Left ventricle myocardium inferior (tissue), 1 donor: ENCODE results near the gene DCC. TPM values are rescaled to one million over a fixed set of nuclear protein-coding genes. Genes with fewer than 3 reads are reported as not detected.
"Not testable (repeated sequence)": the region's sequence is repeated elsewhere in the genome, so short reads cannot be mapped to it uniquely, and the experiment has no call there.

Experiments
- DNase-seq: peaks from one replicate; pipeline ENCODE4 v3.0.0-alpha.2; 2020
- H3K27ac ChIP-seq: fragments of 200-600 bp; replicated peaks from 2 replicates; pipeline ENCODE4 v1.8.0; 2021
- H3K27me3 ChIP-seq: fragments of 200-600 bp; 2 replicates; pipeline ENCODE4 v1.8.0; 2021; ENCODE audit warnings: low read depth
- H3K36me3 ChIP-seq: fragments of 200-600 bp; 2 replicates; pipeline ENCODE4 v1.8.0; 2021
- H3K4me1 ChIP-seq: fragments of 200-600 bp; 2 replicates; pipeline ENCODE4 v1.8.0; 2021
- H3K4me3 ChIP-seq: fragments of 200-600 bp; 2 replicates; pipeline ENCODE4 v1.8.0; 2021; ENCODE audit warnings: mild to moderate bottlenecking, moderate library complexity
- H3K9me3 ChIP-seq: fragments of 200-600 bp; replicated peaks from 2 replicates; pipeline ENCODE4 v1.8.0; 2021
- intact Hi-C: fragments of 100-400 bp; cut with micrococcal nuclease; formaldehyde crosslinking; loops from one replicate; pipeline ENCODE4 v1.11.0; 2022
- total RNA-seq: library from RNA; stranded (reverse); fragmentation: NEBNext Ultra II Directional; extraction: Animal tissue kit (Norgen Biotek cat#: 25700); gene quantifications from one replicate; pipeline ENCODE4 v1.2.1, GENCODE V29; 2021
- TF ChIP-seq, protein P1 (sequence below): fragments of 200-600 bp; IDR thresholded peaks from 2 replicates; pipeline ENCODE4 v1.8.0; 2021; ENCODE audit warnings: antibody characterized with exemption, mild to moderate bottlenecking, borderline replicate concordance
- donor health status: DM: no; HTN: yes; CAD: no; lungs with severe emphysema.

Gene DCC
- total RNA-seq, 1 donor from 2014 or later = not detected

DNA sequence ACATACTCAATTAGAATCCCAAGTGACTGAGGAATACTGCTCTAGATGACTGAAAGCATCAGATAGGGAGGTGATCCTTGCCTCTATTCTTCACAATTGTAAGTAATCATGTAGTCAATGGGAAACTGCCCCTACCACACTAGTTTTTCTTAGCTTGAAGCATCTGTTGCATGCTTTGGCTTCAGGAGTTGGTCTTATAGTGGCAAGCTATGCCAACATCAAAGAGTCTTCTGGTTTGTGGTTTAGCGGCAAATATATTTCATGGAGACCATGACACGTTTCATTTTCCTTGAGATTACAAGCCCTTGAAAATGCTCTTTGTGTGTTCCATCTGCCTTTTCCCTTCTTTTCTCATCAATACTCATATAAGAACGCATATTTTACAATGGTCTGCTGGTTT lies 12.9 kb downstream of the DCC start:
- Histone ChIP-seq H3K27ac (no peak overlapping the region), H3K4me1 (no peaks in the 10 kb centered on the region), H3K9me3 (no peaks in the 10 kb centered on the region), H3K4me3 (no peak overlapping the region), H3K27me3 (peaks cover 7% of the 10 kb centered on the region), H3K36me3 (no peaks in the 10 kb centered on the region)
- DNase-seq = no peak
- TF ChIP-seq, protein P1, sequence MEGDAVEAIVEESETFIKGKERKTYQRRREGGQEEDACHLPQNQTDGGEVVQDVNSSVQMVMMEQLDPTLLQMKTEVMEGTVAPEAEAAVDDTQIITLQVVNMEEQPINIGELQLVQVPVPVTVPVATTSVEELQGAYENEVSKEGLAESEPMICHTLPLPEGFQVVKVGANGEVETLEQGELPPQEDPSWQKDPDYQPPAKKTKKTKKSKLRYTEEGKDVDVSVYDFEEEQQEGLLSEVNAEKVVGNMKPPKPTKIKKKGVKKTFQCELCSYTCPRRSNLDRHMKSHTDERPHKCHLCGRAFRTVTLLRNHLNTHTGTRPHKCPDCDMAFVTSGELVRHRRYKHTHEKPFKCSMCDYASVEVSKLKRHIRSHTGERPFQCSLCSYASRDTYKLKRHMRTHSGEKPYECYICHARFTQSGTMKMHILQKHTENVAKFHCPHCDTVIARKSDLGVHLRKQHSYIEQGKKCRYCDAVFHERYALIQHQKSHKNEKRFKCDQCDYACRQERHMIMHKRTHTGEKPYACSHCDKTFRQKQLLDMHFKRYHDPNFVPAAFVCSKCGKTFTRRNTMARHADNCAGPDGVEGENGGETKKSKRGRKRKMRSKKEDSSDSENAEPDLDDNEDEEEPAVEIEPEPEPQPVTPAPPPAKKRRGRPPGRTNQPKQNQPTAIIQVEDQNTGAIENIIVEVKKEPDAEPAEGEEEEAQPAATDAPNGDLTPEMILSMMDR = no peak
- intact Hi-C loops = no loop called here

DNA sequence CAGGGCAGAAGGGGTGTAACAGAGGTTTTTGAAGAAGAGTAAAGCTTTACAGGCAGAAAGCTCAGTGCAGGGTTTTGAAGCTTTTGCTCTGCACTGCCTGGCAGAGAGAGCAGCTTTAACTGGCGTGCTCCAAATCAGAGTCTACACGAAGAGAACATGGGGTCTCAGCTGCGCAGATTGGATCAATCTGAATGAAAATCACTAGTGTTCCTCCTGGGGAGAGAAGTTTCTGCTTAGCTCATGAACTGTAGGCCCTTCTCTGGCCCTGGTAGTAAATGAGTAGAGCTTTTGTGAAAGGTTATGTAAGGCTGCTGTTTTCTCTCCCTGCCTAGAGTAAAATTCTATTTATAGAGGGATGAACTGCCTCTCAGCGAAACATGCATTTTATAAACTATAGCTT lies 13.6 kb downstream of the DCC start:
- no peaks in the 10 kb centered on the region for H3K9me3 ChIP-seq
- DNase-seq = no peak
- TF ChIP-seq, protein P1 = no peak
- intact Hi-C loops = no loop called here
- H3K4me1 ChIP-seq = no peaks in the 10 kb centered on the region
- peaks cover 2% of the 10 kb centered on the region for H3K27me3 ChIP-seq
- H3K4me3 ChIP-seq = no peak overlapping the region
- no peak overlapping the region for H3K27ac ChIP-seq
- no peaks in the 10 kb centered on the region for H3K36me3 ChIP-seq

DNA sequence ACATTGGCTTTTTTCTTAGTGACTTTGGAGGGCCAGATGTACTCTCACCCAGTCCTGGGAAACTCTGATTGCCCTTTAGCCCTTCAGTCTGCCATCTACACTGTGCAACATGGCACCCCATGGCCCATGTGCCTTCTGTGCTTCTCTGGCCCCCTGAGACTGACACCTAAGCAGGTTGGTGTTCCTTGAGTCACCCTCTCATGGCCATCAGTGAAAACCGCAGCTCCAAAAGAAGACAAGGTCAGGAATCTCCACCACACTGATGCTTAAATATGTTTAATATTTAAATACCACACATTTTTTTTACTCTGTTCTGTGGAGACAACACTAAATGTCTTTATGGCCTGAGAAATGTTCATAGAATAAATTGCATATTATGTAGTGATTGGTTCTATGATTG lies 23.9 kb downstream of the DCC start:
- DNase-seq = no peak
- H3K4me1 ChIP-seq = no peaks in the 10 kb centered on the region
- H3K36me3 ChIP-seq = no peaks in the 10 kb centered on the region
- intact Hi-C loops = no loop called here
- TF ChIP-seq, protein P1 = no peak
- no peak overlapping the region for H3K27ac ChIP-seq
- no peaks in the 10 kb centered on the region for H3K27me3 ChIP-seq
- no peak overlapping the region for H3K4me3 ChIP-seq
- H3K9me3 ChIP-seq = no peaks in the 10 kb centered on the region

DNA sequence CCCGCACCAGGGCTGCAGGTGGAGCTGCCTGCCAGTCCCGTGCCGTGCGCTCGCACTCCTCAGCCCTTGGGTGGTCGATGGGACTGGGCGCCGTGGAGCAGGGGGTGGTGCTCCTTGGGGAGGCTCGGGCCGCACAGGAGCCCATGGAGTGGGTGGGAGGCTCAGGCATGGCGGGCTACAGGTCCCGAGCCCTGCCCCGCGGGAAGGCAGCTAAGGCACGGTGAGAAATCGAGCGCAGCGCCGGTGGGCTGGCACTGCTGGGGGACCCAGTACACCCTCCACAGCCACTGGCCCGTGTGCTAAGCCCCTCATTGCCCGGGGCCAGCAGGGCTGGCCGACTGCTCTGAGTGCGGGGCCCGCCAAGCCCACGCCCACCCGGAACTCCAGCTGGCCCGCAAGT lies 26.9 kb downstream of the DCC start:
- H3K9me3 ChIP-seq, H3K36me3 ChIP-seq, H3K4me3 ChIP-seq, H3K27me3 ChIP-seq, intact Hi-C loops, H3K27ac ChIP-seq, H3K4me1 ChIP-seq, DNase-seq: not testable (repeated sequence)

DNA sequence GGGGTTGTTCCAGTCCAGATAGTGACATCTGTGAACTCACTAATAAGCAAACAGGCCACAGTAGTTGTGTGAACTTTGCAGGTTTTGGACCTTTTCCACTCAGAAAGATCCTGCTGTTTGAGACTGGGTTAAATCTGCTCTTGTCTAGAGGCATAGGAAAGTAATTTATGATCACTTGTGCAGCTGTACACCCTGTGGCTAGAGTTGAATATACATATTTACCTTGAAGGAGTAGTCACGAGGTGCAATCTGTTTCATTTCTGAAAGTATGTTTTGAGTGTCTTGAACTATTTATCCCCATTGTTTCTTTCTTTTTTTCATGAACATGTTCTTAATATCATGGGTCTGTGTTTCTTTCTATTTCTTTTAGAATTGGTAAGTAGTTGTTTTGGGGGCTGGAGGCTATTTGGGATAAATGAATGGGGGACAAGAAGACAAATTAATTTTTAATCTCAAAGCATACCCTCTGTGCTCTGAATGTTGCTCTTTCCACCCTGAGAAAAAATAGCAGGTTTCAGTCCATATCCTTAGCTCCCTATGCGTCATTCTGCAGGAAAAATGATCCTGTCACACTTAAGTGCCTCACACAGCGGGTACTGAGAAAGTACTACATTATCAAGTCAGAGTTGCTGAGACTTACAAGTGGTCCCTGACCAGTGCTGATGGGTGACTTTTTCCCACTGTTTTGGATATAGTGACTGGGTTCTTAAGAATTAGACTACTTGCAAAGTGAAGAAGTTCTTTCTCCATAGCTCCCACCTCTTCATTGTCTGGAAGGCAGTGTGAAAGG lies 28.2 kb downstream of the DCC start:
- no peaks in the 10 kb centered on the region for H3K27me3 ChIP-seq
- no peak for DNase-seq
- no peak overlapping the region for H3K27ac ChIP-seq
- H3K36me3 ChIP-seq = no peaks in the 10 kb centered on the region
- intact Hi-C loops = no loop called here
- no peak overlapping the region for H3K4me3 ChIP-seq
- H3K9me3 ChIP-seq = no peaks in the 10 kb centered on the region
- H3K4me1 ChIP-seq = no peaks in the 10 kb centered on the region
- TF ChIP-seq, protein P1 = no peak

DNA sequence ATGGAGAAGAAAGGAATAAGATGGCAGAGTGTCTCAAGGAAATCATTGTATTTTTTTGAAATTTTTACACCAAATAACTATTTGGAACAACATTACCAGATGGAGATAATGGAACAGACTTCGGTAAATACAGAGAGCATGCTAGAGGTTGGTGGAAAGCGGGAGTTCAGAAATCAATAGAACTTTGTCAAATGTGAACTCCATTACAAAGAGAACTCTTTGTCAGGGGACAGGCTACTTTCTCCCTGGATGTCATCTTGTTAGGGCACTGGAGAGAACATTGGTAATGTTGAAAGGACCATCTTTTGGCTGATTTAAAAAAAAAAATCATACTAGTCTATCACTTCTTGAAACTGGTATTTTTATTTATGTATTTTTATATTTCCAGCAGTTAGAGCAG lies 30.8 kb downstream of the DCC start:
- no peak for DNase-seq
- H3K4me1 ChIP-seq = no peaks in the 10 kb centered on the region
- intact Hi-C loops = no loop called here

More for the DNA sequence above, 30.8 kb downstream of the DCC start:
- TF ChIP-seq, protein P1 = no peak
- Histone ChIP-seq H3K36me3 (no peaks in the 10 kb centered on the region), H3K9me3 (no peaks in the 10 kb centered on the region), H3K27me3 (no peaks in the 10 kb centered on the region), H3K27ac (no peak overlapping the region), H3K4me3 (no peak overlapping the region)
